ENCODE data around the gene CTDSP2. TPM values are rescaled to one million over a fixed set of nuclear protein-coding genes. Genes with fewer than 3 reads are reported as not detected.

Gene CTDSP2
- total RNA-seq, 4 donors from 2014 or later = 151 to 190 (median 170) TPM

GRCh38 chr12:57846285-57846576 lies 298 bp downstream of the CTDSP2 start:
- WGBS, 2 donors (ENCODE audit: low coverage in 1 of 2) = no CpG with 5 or more reads among the region's 26 CpGs
- Histone ChIP-seq H3K36me3 (no peaks in the 10 kb centered on the region), H3K4me1 (peaks cover 0 to 56% (median 28%) of the 10 kb centered on the region in 3 donors), H3K9me3 (no peaks in the 10 kb centered on the region), H3K4me3 (peak overlapping the region; percentile 95 to 98), H3K27ac (peak overlapping the region; percentile 97 to 100 (median 98)), H3K27me3 (no peaks in the 10 kb centered on the region)
- TF ChIP-seq CTCF (IDR thresholded peaks at IDR 0.05) (no peak), POLR2AphosphoS5 (IDR thresholded peaks at IDR 0.05) (no peak), EP300 (IDR thresholded peaks at IDR 0.05) (no peak), POLR2A (IDR thresholded peaks at IDR 0.05) (no peak)
- peak; percentile 13 for ATAC-seq

GRCh38 chr12:57845478-57846284 lies 848 bp downstream of the CTDSP2 start:
- 0% methylated on average over 5 of the region's 81 CpGs; no CpG with 5 or more reads in 1 of the 2 donors for WGBS, 2 donors (ENCODE audit: low coverage in 1 of 2)
- TF ChIP-seq POLR2AphosphoS5 (IDR thresholded peaks at IDR 0.05) = peak; percentile 25
- TF ChIP-seq EP300 (IDR thresholded peaks at IDR 0.05) = no peak
- peak; percentile 32 to 47 for TF ChIP-seq POLR2A (IDR thresholded peaks at IDR 0.05)
- Histone ChIP-seq H3K27ac (peak overlapping the region; percentile 97 to 100 (median 98)), H3K9me3 (no peaks in the 10 kb centered on the region), H3K4me3 (peak overlapping the region; percentile 95 to 98), H3K4me1 (peaks cover 0 to 56% (median 31%) of the 10 kb centered on the region in 3 donors), H3K36me3 (no peaks in the 10 kb centered on the region), H3K27me3 (no peaks in the 10 kb centered on the region)
- ATAC-seq = peak; percentile 19

GRCh38 chr12:57844709-57845477 lies 1.6 kb downstream of the CTDSP2 start:
- no peak for TF ChIP-seq EP300 (IDR thresholded peaks at IDR 0.05)
- TF ChIP-seq POLR2A (IDR thresholded peaks at IDR 0.05) = peak in 1 of 2 donors; percentile 32
- peak; percentile 81 for TF ChIP-seq POLR2AphosphoS5 (IDR thresholded peaks at IDR 0.05)
- peak in 1 of 4 experiments; percentile 14 for TF ChIP-seq CTCF (IDR thresholded peaks at IDR 0.05)
- Histone ChIP-seq H3K36me3 (no peaks in the 10 kb centered on the region), H3K4me3 (peak overlapping the region; percentile 95 to 98), H3K27ac (peak overlapping the region; percentile 97 to 100 (median 98)), H3K9me3 (no peaks in the 10 kb centered on the region), H3K4me1 (peaks cover 3 to 60% (median 39%) of the 10 kb centered on the region in 3 donors), H3K27me3 (no peaks in the 10 kb centered on the region)
- 0% methylated on average over 3 of the region's 42 CpGs; no CpG with 5 or more reads in 1 of the 2 donors for WGBS, 2 donors (ENCODE audit: low coverage in 1 of 2)
- peak; percentile 60 for ATAC-seq

- Histone ChIP-seq H3K36me3 (no peaks in the 10 kb centered on the region), H3K9me3 (no peaks in the 10 kb centered on the region), H3K4me1 (peaks cover 19 to 75% (median 61%) of the 10 kb centered on the region in 3 donors), H3K4me3 (peak overlapping the region; percentile 95 to 98), H3K27ac (peak overlapping the region in 3 of 4 donors; percentile 97 to 100 (median 98)), H3K27me3 (no peaks in the 10 kb centered on the region)
- 12 to 17% methylated on average over 7 to 13 of the region's 14 CpGs for WGBS, 2 donors (ENCODE audit: low coverage in 1 of 2)
- no peak for TF ChIP-seq EP300 (IDR thresholded peaks at IDR 0.05)
- ATAC-seq = no peak
Measured at GRCh38 chr12:57842342-57843294, 3.9 kb downstream of the CTDSP2 start.

- H3K4me3 ChIP-seq = peak overlapping the region in 1 of 2 donors; percentile 98
Measured at GRCh38 chr12:57841445-57841844, 5.1 kb downstream of the CTDSP2 start.

More at GRCh38 chr12:57841445-57841844, 5.1 kb downstream of the CTDSP2 start:
- Histone ChIP-seq H3K9me3 (no peaks in the 10 kb centered on the region), H3K27ac (peak overlapping the region in 3 of 4 donors; percentile 72 to 100 (median 97)), H3K27me3 (no peaks in the 10 kb centered on the region), H3K4me1 (peaks cover 19 to 80% (median 70%) of the 10 kb centered on the region in 3 donors), H3K36me3 (no peaks in the 10 kb centered on the region)
- ATAC-seq = no peak
- WGBS, 2 donors (ENCODE audit: low coverage in 1 of 2) = 0 to 40% methylated on average over 1 to 4 of the region's 4 CpGs
- TF ChIP-seq EP300 (IDR thresholded peaks at IDR 0.05) (no peak), CTCF (IDR thresholded peaks at IDR 0.05) (no peak)

Measured in gastroesophageal sphincter (tissue), 4 donors.